Fibroblast of skin of abdomen (primary cell): ENCODE results near the gene SERPINB5. TPM values are rescaled to one million over a fixed set of nuclear protein-coding genes. Genes with fewer than 3 reads are reported as not detected.
"Not testable (repeated sequence)": the region's sequence is repeated elsewhere in the genome, so short reads cannot be mapped to it uniquely, and the experiment has no call there.

Experiments used
- DNase-seq: peaks from one replicate; pipeline ENCODE4 v3.0.0-alpha.2; 2013
- polyA plus RNA-seq, 2 experiments: library from polyadenylated mRNA; unstranded; fragments of 120-200 nt; gene quantifications; one replicate each; pipeline ENCODE4 v1.2.1, GENCODE V29; 2013; ENCODE audit not compliant: insufficient read length in 2 of 2

SERPINB5 gene
- polyA plus RNA-seq (2013, experiment 1 of 2; ENCODE audit: insufficient read length) = not detected
- not detected for polyA plus RNA-seq (2013, experiment 2 of 2; ENCODE audit: insufficient read length)

DNA sequence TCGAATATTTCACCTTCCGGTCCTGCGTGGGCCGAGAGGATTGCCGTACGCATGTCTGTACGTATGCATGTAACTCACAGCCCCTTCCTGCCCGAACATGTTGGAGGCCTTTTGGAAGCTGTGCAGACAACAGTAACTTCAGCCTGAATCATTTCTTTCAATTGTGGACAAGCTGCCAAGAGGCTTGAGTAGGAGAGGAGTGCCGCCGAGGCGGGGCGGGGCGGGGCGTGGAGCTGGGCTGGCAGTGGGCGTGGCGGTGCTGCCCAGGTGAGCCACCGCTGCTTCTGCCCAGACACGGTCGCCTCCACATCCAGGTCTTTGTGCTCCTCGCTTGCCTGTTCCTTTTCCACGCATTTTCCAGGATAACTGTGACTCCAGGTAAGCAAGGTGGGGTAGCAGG is at the start of gene SERPINB5:
Gene SERPINB5 (plus strand): TSS at position 291 of the 400 bp plus-strand sequence. CDS start 7,471 bp downstream, outside the sequence.
- DNase-seq = no peak

GRCh38 chr18:63427558-63427957 is 49.2 kb upstream of the SERPINB5 start:
- DNase-seq = no peak

DNA sequence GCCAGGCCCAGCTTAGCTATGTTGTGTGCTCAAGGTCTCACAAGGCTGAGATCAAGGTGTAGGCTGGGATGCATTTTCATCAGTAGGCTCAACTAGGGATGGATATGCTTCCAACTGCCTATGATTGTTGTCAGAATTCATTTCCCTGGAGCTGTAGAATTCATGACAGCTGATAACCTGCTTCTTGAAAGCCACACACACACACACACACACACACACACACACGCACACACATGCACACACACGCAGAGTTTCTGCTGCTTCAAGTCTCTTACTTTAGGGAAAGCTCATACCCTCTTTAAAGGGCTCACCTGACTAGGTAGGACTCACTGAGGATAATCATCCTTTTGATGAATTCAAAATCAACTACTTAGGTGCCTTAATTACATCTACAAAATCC is 46.2 kb upstream of the SERPINB5 start:
- DNase-seq = no peak

GRCh38 chr18:63431180-63431579 is 45.6 kb upstream of the SERPINB5 start:
- DNase-seq = no peak

DNA sequence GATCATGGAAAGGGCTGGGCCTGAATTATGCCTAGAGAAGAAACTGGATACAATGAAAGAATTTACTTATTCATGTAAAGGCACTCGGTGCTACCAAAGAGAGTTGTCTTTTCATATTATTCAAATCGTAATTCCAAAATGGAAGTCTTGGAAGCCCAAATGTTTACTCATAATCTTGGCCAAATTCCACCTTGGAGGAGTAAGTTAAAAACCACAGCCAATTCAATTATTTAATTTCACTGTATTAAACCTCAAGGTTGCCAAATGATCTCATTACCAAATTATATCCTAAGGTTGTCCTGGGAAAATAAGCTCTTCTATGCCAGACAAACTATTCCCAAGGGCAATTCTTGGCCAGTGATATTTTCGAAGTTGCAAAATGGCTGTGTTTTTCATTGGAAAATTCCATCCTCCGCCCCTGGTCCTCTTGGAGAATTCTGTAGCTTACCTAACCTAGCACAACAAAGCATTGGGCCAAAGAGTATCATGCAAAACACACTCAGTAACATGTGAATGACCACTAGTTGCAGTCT is 43.4 kb upstream of the SERPINB5 start:
- no peak for DNase-seq

GRCh38 chr18:63438181-63438580 is 38.6 kb upstream of the SERPINB5 start:
- DNase-seq = no peak

DNA sequence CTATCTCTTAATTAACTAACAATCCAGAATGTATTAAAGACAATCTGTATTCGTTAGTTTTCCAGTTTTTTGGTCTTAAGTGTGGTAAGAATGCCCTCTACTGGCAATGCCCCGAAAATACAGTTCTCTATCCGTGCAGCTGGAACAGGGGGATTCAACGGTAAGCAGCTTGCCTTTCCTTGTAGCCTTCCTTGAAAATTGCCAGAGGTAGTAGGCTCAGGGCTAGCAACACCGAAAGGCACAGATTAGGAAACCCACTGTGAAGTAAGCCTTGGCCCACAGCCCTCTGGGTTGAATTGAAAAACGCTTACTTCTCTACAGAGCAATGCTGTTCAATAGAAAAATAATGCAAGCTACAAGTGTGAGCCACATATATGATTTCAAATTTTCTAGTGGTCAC is 37.4 kb upstream of the SERPINB5 start:
- peak; percentile 53 for DNase-seq

GRCh38 chr18:63440219-63440618 is 36.5 kb upstream of the SERPINB5 start:
- no peak for DNase-seq

DNA sequence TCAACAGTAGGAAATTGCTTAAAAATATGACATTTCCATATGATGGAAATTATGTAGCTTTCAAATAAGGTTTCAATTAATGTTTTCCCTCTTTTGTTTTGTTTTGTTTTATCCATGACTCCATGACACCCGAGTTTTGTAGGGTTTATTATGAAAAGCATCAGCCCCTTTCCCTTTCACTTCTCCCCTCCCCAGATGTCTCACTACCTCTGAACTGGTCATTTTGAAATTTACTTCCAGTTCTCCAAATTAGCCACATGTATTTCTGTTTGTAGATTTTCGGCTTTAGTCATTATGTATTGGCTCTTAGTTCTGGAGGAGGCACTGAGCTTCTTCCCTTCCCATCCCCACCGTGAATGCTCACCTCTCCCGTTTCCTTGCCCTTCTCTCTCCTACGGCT is 35.9 kb upstream of the SERPINB5 start:
- DNase-seq = no peak

- DNase-seq = no peak
These were observed 32.9 kb upstream of the SERPINB5 start for GRCh38 chr18:63443829-63444228.

- peak; percentile 89 for DNase-seq
These were observed 32.2 kb upstream of the SERPINB5 start for GRCh38 chr18:63444580-63444979.

- DNase-seq = no peak
These were observed 31.7 kb upstream of the SERPINB5 start for GRCh38 chr18:63445037-63445436.

- DNase-seq = no peak
These were observed 30.5 kb upstream of the SERPINB5 start for GRCh38 chr18:63446266-63446665.

DNA sequence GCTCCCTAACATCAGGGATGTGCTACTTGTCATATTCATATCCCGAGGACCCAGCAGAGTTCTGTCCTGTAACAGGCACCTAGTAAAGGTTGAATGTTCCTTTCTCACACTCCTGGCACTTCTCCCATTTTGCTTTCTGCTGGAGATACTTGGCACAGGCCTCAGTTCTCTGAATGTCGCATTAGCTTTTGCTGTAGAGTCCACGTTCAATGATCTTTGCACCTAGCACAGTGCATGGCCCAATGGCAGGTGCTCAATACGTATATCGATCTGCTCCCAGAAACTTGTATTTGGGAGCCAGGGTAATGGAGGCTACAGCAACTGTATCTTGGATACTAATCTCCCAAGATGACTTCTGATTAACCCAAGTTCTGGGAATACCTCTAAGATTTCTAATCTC is 29.7 kb upstream of the SERPINB5 start:
- no peak for DNase-seq

GRCh38 chr18:63449426-63449825 is 27.3 kb upstream of the SERPINB5 start:
- DNase-seq = no peak

DNA sequence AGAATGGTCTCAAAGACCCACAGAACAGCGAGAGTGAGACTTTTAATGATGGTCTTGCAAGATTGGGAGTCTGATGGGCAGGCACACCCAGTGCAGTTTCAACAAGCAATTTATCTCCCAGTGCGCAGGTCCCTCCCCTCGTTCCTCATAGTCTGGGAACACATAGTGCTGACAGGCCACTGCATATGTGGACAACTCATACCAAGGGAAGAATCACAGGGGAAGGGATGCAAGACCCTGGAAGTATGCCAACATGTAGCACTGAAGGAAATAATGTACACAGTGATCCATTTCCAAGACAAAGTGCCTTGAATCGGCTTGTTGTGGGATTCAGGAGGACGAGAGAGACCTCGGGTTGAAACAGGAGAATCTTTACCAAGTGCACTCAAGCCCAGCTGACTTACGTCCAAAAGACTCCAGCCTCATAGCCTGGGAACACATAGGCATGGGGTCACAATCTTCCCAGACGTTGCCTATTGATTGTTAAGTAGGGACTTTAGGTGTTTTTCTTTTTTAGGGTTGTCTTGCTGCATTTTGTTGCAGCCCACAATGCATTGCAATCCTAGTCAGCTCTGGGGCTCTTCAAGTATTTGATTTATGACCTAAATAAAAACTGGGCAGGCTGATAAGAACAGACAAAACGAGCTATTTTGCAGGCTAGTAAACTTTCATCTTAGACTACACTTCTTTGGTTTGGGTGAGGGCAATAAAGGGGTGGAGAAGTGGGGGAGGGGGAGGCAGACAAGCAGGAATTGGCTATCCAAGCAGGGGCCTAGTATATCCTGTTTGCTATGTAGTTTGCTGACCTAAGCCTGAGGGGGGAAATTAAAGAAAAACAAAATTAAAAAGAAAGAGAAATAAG is 24.7 kb upstream of the SERPINB5 start:
- peak; percentile 46 for DNase-seq

GRCh38 chr18:63452751-63453150 is 24.0 kb upstream of the SERPINB5 start:
- not testable (repeated sequence) for DNase-seq

DNA sequence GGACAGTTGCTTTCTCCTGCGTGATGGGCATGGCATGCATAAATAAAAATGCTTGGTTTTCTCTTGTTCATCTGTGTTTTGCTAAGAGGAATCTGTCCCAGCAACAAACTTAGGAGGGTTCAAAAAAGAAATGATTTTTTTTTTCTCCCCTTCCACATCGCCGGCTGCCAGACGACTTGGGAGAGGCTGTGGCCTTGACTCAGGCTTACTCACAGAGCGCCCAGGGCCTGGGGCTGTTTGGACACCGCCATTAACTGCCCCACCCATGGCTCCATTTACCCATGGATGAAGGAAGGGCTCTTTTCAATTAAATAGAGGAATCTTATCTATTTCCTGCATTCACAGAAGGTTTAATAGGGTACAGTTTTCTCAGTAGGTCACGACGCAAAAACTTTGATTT is 22.3 kb upstream of the SERPINB5 start:
- no peak for DNase-seq

DNA sequence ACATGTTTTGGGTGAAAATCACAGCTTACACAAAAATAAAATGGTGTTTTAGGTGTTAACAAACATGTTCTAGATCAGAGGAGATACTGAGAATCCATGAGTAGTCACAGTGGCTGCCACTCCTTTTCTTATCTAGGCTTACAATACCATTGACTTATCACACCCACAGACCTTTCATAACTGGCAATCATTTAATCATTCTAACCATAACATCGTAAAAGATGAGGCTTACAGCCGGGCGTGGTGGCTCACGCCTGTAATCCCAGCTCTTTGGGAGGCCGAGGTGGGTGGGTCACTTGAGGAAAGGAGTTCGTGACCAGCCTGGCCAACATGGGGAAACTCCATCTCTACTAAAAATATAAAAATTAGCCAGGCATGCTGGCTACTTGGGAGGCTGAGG is 18.8 kb upstream of the SERPINB5 start:
- DNase-seq = no peak

DNA sequence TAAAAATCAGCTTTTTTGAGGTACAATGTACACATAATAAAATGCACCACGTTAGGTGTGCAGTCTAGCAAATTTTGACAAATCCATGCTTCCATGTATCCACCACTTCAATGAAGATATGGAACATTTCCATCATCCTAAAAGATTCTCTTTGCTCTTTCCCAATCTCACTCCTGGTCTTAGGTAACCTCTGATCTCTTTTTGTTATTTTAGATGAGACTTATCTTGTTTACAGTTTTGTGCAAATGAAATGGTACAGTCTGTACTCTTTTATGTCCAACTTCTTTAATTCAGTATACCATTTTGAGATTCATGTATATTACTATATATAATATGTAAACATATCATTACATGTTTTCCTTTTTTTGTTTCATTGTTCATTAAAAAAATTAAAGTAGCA is 16.3 kb upstream of the SERPINB5 start:
- DNase-seq = no peak

- no peak for DNase-seq
These were observed 12.3 kb upstream of the SERPINB5 start for GRCh38 chr18:63464434-63464833.

DNA sequence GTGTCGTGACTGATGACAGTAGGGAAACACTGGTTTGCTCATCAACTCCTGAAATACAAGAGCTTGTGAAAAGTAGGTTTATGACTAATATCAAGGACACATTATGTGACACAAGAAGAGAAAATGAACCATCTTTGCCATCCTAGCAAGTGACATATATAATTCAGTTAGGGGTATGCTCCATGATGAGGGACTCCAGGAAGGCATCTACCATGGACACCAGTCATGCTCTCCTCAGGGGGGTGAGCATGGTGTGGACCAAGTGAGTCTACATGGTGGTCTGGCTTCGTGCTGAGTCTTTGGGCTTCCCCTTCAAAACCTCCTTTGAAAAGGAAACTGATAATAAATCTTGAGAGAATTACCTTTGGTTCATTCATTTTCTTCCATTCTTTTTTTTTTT is 11.7 kb upstream of the SERPINB5 start:
- DNase-seq = no peak

DNA sequence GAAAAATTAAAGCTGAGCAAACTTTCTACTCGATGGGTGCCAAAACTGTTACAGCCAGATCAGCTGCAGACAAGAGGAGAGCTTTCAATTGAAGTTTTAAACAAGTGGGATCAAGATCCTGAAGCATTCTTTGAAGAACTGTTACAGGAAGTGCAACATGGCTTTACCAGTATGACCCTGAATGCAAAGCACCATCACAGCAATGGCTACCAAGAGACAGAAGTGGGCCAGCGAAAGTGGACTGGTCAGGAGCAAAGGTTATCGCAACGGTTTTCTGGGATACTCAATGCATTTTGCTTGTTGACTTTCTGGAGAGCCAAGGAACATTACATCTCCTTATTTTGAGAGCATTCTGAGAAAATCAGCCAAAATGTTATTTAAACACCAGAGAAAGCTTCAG is 9.1 kb upstream of the SERPINB5 start:
- no peak for DNase-seq

- no peak for DNase-seq
These were observed 8.2 kb upstream of the SERPINB5 start for GRCh38 chr18:63468575-63468974.
